ENCODE measurements around the gene PIK3AP1.

The PIK3AP1 gene

GRCh38 chr10:96720422-96721206 lies at the start of gene PIK3AP1:
Gene PIK3AP1, minus strand, starts transcription at chr10:96720514. Its CDS starts 120 bp downstream, at chr10:96720394.
- DNase-seq (ENCODE audit: extremely low read depth, low read depth): no peak
- TF ChIP-seq CTCF (IDR thresholded peaks at IDR 0.05; ENCODE audit: low read depth, low read length): no peak

GRCh38 chr10:96768136-96768535 lies 47.8 kb upstream of the PIK3AP1 start:
- no peak for TF ChIP-seq CTCF (IDR thresholded peaks at IDR 0.05; ENCODE audit: low read depth, low read length)

GRCh38 chr10:96767611-96768010 lies 47.3 kb upstream of the PIK3AP1 start:
- TF ChIP-seq CTCF (IDR thresholded peaks at IDR 0.05; ENCODE audit: low read depth, low read length): no peak
- no peak for DNase-seq (ENCODE audit: extremely low read depth, low read depth)

More at GRCh38 chr10:96768136-96768535, 47.8 kb upstream of the PIK3AP1 start:
- DNase-seq (ENCODE audit: extremely low read depth, low read depth): no peak

GRCh38 chr10:96765406-96766240 lies 45.3 kb upstream of the PIK3AP1 start:
- peak; percentile 93 for TF ChIP-seq CTCF (IDR thresholded peaks at IDR 0.05; ENCODE audit: low read depth, low read length)
- DNase-seq (ENCODE audit: extremely low read depth, low read depth): peak; percentile 19

GRCh38 chr10:96764425-96765060 lies 44.2 kb upstream of the PIK3AP1 start:
- DNase-seq (ENCODE audit: extremely low read depth, low read depth): no peak
- no peak for TF ChIP-seq CTCF (IDR thresholded peaks at IDR 0.05; ENCODE audit: low read depth, low read length)

- no peak for DNase-seq (ENCODE audit: extremely low read depth, low read depth)
- no peak for TF ChIP-seq CTCF (IDR thresholded peaks at IDR 0.05; ENCODE audit: low read depth, low read length)
Measured at GRCh38 chr10:96758423-96758822, 38.1 kb upstream of the PIK3AP1 start.

Measured in AG09319 (cell line).